Natural killer cell (primary cell): ENCODE data around the gene FKBP6. TPM values are rescaled to one million over a fixed set of nuclear protein-coding genes. Genes with fewer than 3 reads are reported as not detected.
"Not testable (repeated sequence)": the region's sequence is repeated elsewhere in the genome, so short reads cannot be mapped to it uniquely, and the experiment has no call there.

Experiments used
- ATAC-seq, 3 donors: fragments of 150-1000 bp in 2 of 3; fragments of 200-7000 bp in 1 of 3; cut with Tn5 transposase; 1 replicate in 1 of 3; 2 replicates in 2 of 3; pipeline ENCODE4 v1.10.0; 2021; ENCODE audit warnings: mild to moderate bottlenecking in 2 of 3, moderate library complexity in 2 of 3
- DNase-seq, 2 donors: peaks; one replicate each; pipeline versions ENCODE4 v3.0.0 to v3.0.0-alpha.2; 2013 to 2021; ENCODE audit warnings: mixed read lengths in 1 of 2
- H3K27ac ChIP-seq: one replicate; pipeline ENCODE4 v1.5.1; 2013; ENCODE audit warnings: mild to moderate bottlenecking, low read length
- H3K27me3 ChIP-seq: one replicate; pipeline ENCODE4 v1.6.1; 2013; ENCODE audit warnings: low read length; ENCODE audit not compliant: control insufficient read depth, insufficient read depth
- H3K36me3 ChIP-seq: one replicate; pipeline ENCODE4 v1.6.1; 2013; ENCODE audit warnings: low read length; ENCODE audit not compliant: control insufficient read depth, insufficient read depth
- H3K4me1 ChIP-seq: one replicate; pipeline ENCODE4 v1.6.1; 2013; ENCODE audit warnings: low read length; ENCODE audit not compliant: control insufficient read depth, insufficient read depth
- H3K4me3 ChIP-seq: one replicate; pipeline ENCODE4 v1.5.1; 2013; ENCODE audit warnings: low read length
- H3K9me3 ChIP-seq: one replicate; pipeline ENCODE4 v1.6.1; 2013; ENCODE audit warnings: low read length; ENCODE audit not compliant: control insufficient read depth, insufficient read depth
- H3K27ac Mint-ChIP-seq, 2 donors: one replicate each; pipeline ENCODE4 v1.8.0; 2022; ENCODE audit warnings: mild to moderate bottlenecking in 2 of 2, mixed read lengths in 2 of 2, moderate library complexity in 1 of 2
- H3K27me3 Mint-ChIP-seq, 2 donors: one replicate each; pipeline ENCODE4 v1.8.0; 2022; ENCODE audit warnings: low read depth in 2 of 2, mixed read lengths in 2 of 2
- H3K36me3 Mint-ChIP-seq: one replicate; pipeline ENCODE4 v1.8.0; 2022; ENCODE audit warnings: mixed read lengths
- H3K4me1 Mint-ChIP-seq, 2 donors: one replicate each; pipeline ENCODE4 v1.8.0; 2022; ENCODE audit warnings: mixed read lengths in 2 of 2
- H3K4me3 Mint-ChIP-seq: one replicate; pipeline ENCODE4 v1.8.0; 2022; ENCODE audit warnings: mild to moderate bottlenecking, moderate library complexity, mixed read lengths
- H3K9me3 Mint-ChIP-seq, 2 donors: one replicate each; pipeline ENCODE4 v1.8.0; 2022; ENCODE audit warnings: mixed read lengths in 2 of 2
- WGBS: methylation state at CpG from one replicate; pipeline ENCODE4 v1.1.7; 2013; ENCODE audit warnings: missing lambda C conversion rate; ENCODE audit not compliant: insufficient coverage; 5-methylcytosine and 5-hydroxymethylcytosine counted together
- intact Hi-C: fragments of 100-400 bp; cut with micrococcal nuclease; formaldehyde crosslinking; loops from one replicate; pipeline ENCODE4 v1.14.2; 2022
- total RNA-seq, 4 donors: library from RNA; stranded (reverse); fragments of 120-200 nt in 1 of 4; gene quantifications; one replicate each; pipeline versions ENCODE4 v1.2.3 to v1.2.4, GENCODE V29; 2013 to 2022
- TF ChIP-seq, protein P1 (sequence below): fragments of 200-600 bp; IDR thresholded peaks from one replicate; pipeline ENCODE4 v1.8.0; 2022; ENCODE audit warnings: antibody characterized with exemption

FKBP6 gene
- total RNA-seq, 3 donors from 2014 or later (not counting 1 experiment from before 2014, with no cell fraction given) = not detected

GRCh38 chr7:73358590-73359275, 30.8 kb downstream of the FKBP6 start:
- DNase-seq = no peak
- Mint-ChIP-seq H3K4me1 (peaks cover 0 to 5% of the 10 kb centered on the region in 2 donors), H3K27me3 (peaks cover 0 to 4% of the 10 kb centered on the region in 2 donors), H3K4me3 (no peak overlapping the region), H3K36me3 (no peaks in the 10 kb centered on the region), H3K9me3 (no peaks in the 10 kb centered on the region), H3K27ac (peak overlapping the region in 1 of 2 donors; percentile 33)
- no peak for ATAC-seq
- Histone ChIP-seq H3K4me1 (peaks cover 10% of the 10 kb centered on the region), H3K9me3 (no peaks in the 10 kb centered on the region), H3K4me3 (no peak overlapping the region), H3K27ac (no peak overlapping the region), H3K36me3 (no peaks in the 10 kb centered on the region), H3K27me3 (peaks cover 2% of the 10 kb centered on the region)
- 86% methylated on average over 21 of the region's 21 CpGs for WGBS
- TF ChIP-seq, protein P1, sequence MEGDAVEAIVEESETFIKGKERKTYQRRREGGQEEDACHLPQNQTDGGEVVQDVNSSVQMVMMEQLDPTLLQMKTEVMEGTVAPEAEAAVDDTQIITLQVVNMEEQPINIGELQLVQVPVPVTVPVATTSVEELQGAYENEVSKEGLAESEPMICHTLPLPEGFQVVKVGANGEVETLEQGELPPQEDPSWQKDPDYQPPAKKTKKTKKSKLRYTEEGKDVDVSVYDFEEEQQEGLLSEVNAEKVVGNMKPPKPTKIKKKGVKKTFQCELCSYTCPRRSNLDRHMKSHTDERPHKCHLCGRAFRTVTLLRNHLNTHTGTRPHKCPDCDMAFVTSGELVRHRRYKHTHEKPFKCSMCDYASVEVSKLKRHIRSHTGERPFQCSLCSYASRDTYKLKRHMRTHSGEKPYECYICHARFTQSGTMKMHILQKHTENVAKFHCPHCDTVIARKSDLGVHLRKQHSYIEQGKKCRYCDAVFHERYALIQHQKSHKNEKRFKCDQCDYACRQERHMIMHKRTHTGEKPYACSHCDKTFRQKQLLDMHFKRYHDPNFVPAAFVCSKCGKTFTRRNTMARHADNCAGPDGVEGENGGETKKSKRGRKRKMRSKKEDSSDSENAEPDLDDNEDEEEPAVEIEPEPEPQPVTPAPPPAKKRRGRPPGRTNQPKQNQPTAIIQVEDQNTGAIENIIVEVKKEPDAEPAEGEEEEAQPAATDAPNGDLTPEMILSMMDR = no peak
- intact Hi-C loops = no loop called here

DNA sequence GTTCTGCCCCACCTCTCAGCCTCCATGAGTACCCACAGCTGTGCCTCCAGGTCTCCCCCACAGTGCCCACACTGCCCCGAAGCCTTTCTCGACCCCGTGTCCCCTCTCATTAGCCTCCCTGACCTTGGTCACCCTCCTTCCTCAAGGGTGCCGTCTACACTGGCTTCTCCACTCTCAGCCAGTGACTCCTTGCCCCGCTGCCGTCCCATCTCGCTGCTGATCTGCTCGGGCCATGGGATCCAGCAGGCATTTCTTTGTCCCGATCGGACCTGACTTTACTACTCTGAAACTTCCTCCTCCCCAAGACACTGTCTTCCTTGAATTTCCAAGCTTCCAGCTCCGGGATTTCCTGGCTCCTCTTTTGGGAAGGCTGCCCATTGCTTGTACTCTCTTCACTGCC, 31.3 kb downstream of the FKBP6 start:
- ATAC-seq (no peak), DNase-seq (no peak)
- Mint-ChIP-seq H3K4me3 (no peak overlapping the region), H3K9me3 (no peaks in the 10 kb centered on the region), H3K27me3 (peaks cover 0 to 4% of the 10 kb centered on the region in 2 donors), H3K36me3 (no peaks in the 10 kb centered on the region), H3K27ac (peak overlapping the region in 1 of 2 donors; percentile 33), H3K4me1 (peaks cover 0 to 5% of the 10 kb centered on the region in 2 donors)
- Histone ChIP-seq H3K4me3 (no peak overlapping the region), H3K27me3 (peaks cover 2% of the 10 kb centered on the region), H3K36me3 (no peaks in the 10 kb centered on the region), H3K4me1 (peaks cover 10% of the 10 kb centered on the region), H3K9me3 (no peaks in the 10 kb centered on the region), H3K27ac (no peak overlapping the region)
- 93% methylated on average over 11 of the region's 11 CpGs for WGBS
- intact Hi-C loops = no loop called here
- TF ChIP-seq, protein P1 = no peak

DNA sequence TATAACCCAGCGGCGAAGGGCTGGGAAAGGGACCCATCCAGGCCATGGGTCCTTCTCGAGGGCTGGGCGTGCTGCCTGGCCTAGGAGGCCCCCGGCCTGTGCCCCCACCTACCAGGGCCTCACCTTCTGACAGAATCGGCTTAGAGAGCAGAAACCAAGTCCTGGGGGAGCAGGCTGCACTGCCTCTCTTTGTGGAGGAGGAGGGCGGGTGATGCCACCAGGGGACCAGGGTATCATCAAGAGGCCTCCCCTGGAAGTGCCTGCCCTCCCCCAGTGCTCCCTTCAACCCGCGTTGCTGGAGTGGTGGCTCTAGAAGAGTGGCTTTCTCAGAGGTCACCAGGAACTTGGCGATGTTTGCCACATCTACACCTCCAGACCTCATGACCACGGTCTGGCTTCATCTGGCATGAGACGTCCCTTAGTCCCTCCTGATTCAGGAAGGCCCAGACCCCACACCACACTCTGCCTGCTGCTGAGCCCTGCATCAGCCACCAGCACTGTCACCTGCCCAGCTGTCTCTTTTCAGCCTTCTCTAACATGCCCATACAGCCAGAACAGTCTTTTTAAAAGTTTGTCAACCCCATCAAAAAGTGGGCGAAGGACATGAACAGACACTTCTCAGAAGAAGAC, 31.9 kb downstream of the FKBP6 start:
- no peak for ATAC-seq
- no peak overlapping the region for H3K4me3 Mint-ChIP-seq
- peaks cover 0 to 5% of the 10 kb centered on the region in 2 donors for H3K4me1 Mint-ChIP-seq
- intact Hi-C loops = no loop called here
- 87% methylated on average over 13 of the region's 13 CpGs for WGBS
- H3K36me3 Mint-ChIP-seq = no peaks in the 10 kb centered on the region
- no peak overlapping the region for H3K27ac Mint-ChIP-seq
- TF ChIP-seq, protein P1 = no peak
- Histone ChIP-seq H3K9me3 (no peaks in the 10 kb centered on the region), H3K4me3 (no peak overlapping the region), H3K27ac (no peak overlapping the region), H3K27me3 (peaks cover 2% of the 10 kb centered on the region), H3K4me1 (peaks cover 10% of the 10 kb centered on the region), H3K36me3 (no peaks in the 10 kb centered on the region)
- no peaks in the 10 kb centered on the region for H3K9me3 Mint-ChIP-seq
- DNase-seq = no peak
- H3K27me3 Mint-ChIP-seq = peaks cover 0 to 4% of the 10 kb centered on the region in 2 donors

GRCh38 chr7:73360590-73360989, 32.6 kb downstream of the FKBP6 start:
- WGBS = 100% methylated on average over 1 of the region's 1 CpG
- H3K9me3 ChIP-seq, H3K27ac Mint-ChIP-seq, H3K4me3 ChIP-seq, H3K27me3 Mint-ChIP-seq, H3K27ac ChIP-seq, H3K36me3 ChIP-seq, intact Hi-C loops, ATAC-seq, H3K9me3 Mint-ChIP-seq, H3K36me3 Mint-ChIP-seq, H3K4me1 Mint-ChIP-seq, DNase-seq, H3K27me3 ChIP-seq, H3K4me3 Mint-ChIP-seq: not testable (repeated sequence)
- H3K4me1 ChIP-seq = peaks cover 10% of the 10 kb centered on the region
